Measurements from ENCODE around the gene SMPDL3A.

GRCh38 chr6:122825163-122825562 lies 36.1 kb downstream of the SMPDL3A start:
- TF ChIP-seq CTCF (conservative IDR thresholded peaks at IDR 0.05) (no peak), EZH2 (IDR thresholded peaks at IDR 0.05; ENCODE audit: low read depth) (no peak)

Measured in PC-9 (cell line).